Measurements from ENCODE around the gene KRT10.

- no peak for TF ChIP-seq CTCF (IDR thresholded peaks at IDR 0.05; ENCODE audit: borderline replicate concordance, extremely low read depth, low read length, poor library complexity, severe bottlenecking)
- TF ChIP-seq EZH2 (IDR thresholded peaks at IDR 0.05; ENCODE audit: borderline replicate concordance, low read depth, low read length, severe bottlenecking): no peak
Measured at GRCh38 chr17:40866838-40867237, 44.4 kb upstream of the KRT10 start, which contains the start of gene KRT12.

Data from DND-41 (cell line).